Activated CD4-positive, alpha-beta T cell treated with anti-CD3 and anti-CD28 coated beads for 36 hours (primary cell): ENCODE results near the gene KRTAP10-6. TPM values are rescaled to one million over a fixed set of nuclear protein-coding genes. Genes with fewer than 3 reads are reported as not detected.
"Not testable (repeated sequence)": the region's sequence is repeated elsewhere in the genome, so short reads cannot be mapped to it uniquely, and the experiment has no call there.

ENCODE experiments used
- ATAC-seq: fragments of 200-7000 bp; cut with Tn5 transposase; one replicate; pipeline ENCODE4 v1.10.0; 2021; ENCODE audit warnings: mild to moderate bottlenecking, moderate library complexity
- CTCF ChIA-PET: fragments of 350-600 bp; sonication (Branson Sonifier 250); formaldehyde crosslinking; loops from one replicate; lab custom pipeline; 2021; ENCODE audit warnings: antibody characterized with exemption; lab: Charles Lee
- POLR2A ChIA-PET: fragments of 350-600 bp; sonication (Branson Sonifier 250); formaldehyde crosslinking; loops from one replicate; lab custom pipeline; 2021; ENCODE audit warnings: antibody characterized with exemption, inconsistent platforms; lab: Charles Lee
- DNase-seq: peaks from one replicate; pipeline ENCODE4 v3.0.0-alpha.2; 2020
- H3K27ac Mint-ChIP-seq: one replicate; pipeline ENCODE4 v1.8.0; 2021; ENCODE audit warnings: mixed read lengths
- H3K27me3 Mint-ChIP-seq: one replicate; pipeline ENCODE4 v1.8.0; 2021; ENCODE audit warnings: mixed read lengths
- H3K36me3 Mint-ChIP-seq: one replicate; pipeline ENCODE4 v1.8.0; 2021; ENCODE audit warnings: low read depth, mixed read lengths
- H3K4me1 Mint-ChIP-seq: one replicate; pipeline ENCODE4 v1.8.0; 2021; ENCODE audit warnings: mixed read lengths
- H3K4me3 Mint-ChIP-seq: one replicate; pipeline ENCODE4 v1.8.0; 2021; ENCODE audit warnings: mild to moderate bottlenecking, moderate library complexity, mixed read lengths
- H3K9me3 Mint-ChIP-seq: one replicate; pipeline ENCODE4 v1.8.0; 2021; ENCODE audit warnings: low read depth, mixed read lengths
- intact Hi-C, 2 experiments: fragments of 100-400 bp; cut with DNase I in 1 of 2; cut with micrococcal nuclease in 1 of 2; formaldehyde crosslinking; loops; one replicate each; pipeline versions ENCODE4 v1.14.2 to v1.15.1; 2022 to 2024; cut with DNase I, micrococcal nuclease
- total RNA-seq, 2 experiments: library from RNA; stranded (reverse); gene quantifications; one replicate each; pipeline ENCODE4 v1.2.3, GENCODE V29; 2021

Gene KRTAP10-6
- total RNA-seq, 2 experiments from 2014 or later = not detected

DNA sequence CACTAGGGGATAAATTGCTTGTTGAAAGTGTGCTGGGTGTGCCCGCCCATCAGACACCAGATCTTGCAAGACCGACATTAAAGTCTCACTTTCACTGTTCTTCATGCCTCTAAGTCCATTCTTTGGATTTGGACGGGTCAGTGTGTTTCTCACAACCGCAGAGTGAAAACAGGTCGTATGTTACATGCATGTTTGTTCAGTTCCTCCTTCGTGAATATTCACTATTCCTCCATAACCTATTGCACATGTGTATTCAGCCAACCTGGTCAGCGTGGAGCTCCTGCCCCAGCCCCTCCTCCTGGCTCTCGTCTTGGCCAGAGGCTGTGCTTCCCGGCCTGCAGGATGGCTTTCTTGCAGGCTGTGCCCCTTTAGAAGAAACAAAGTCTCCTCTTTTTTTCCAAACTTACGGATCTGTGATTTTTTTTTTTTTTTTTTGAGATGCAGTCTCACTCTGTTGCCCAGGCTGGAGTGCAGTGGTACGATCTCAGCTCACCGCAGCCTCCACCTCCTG is 2.2 kb upstream of the KRTAP10-6 start:
- Mint-ChIP-seq H3K27me3 (no peaks in the 10 kb centered on the region), H3K4me1 (no peaks in the 10 kb centered on the region), H3K36me3 (no peaks in the 10 kb centered on the region), H3K27ac (no peak overlapping the region), H3K9me3 (peaks cover 4% of the 10 kb centered on the region), H3K4me3 (no peak overlapping the region)
- no peak for ATAC-seq
- ChIA-PET POLR2A (no interaction called here), CTCF (interaction anchor here (0.9 kb wide), 1 partner anchor 15 kb away, joined by 3 read pairs; no protein-coding TSS in a partner anchor)
- no peak for DNase-seq
- intact Hi-C loops = no loop called here

DNA sequence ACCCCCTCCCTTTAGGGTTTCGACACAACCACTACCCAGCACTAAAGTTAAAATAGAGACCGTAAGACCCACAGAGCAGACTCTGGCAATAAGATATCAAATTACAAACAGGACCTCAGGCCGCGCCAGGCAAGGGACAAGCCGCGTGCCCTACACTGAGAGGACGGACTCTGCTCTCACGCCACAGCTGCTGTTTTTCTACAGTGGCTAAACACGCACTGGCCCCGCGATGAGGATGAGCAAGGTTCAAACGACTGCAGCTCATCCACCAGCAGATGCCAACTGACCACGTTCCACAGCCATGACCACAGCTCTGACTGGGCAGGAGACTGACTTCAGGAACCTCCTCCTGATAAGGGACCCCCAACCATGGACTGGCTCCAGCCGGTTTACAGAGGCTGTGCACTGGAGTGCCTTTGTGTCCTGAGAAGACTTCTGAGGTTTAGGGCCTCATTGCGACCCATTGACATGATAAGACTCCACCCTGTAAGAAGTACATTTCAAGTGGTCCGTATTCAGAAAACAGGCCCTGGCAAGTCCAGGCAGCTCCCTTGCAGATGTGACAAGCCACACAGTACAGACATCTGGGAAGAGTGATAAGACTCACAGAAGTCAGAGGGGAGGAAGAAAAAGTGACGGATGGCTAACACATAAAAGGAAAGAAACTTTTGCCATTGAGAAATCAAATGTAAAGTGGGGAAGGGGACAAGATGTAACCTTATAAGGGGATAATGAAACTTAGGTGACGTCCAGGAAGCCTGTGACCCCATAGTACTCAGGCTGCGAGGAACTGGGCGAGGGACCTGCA is 1.5 kb upstream of the KRTAP10-6 start:
- H3K4me3 Mint-ChIP-seq = no peak overlapping the region
- no peak overlapping the region for H3K27ac Mint-ChIP-seq
- H3K4me1 Mint-ChIP-seq = no peaks in the 10 kb centered on the region
- H3K36me3 Mint-ChIP-seq = no peaks in the 10 kb centered on the region
- H3K27me3 Mint-ChIP-seq = peaks cover 2% of the 10 kb centered on the region
- POLR2A ChIA-PET = no interaction called here
- peaks cover 4% of the 10 kb centered on the region for H3K9me3 Mint-ChIP-seq
- ATAC-seq (no peak), DNase-seq (no peak)
- intact Hi-C loops = no loop called here
- CTCF ChIA-PET = no interaction called here

DNA sequence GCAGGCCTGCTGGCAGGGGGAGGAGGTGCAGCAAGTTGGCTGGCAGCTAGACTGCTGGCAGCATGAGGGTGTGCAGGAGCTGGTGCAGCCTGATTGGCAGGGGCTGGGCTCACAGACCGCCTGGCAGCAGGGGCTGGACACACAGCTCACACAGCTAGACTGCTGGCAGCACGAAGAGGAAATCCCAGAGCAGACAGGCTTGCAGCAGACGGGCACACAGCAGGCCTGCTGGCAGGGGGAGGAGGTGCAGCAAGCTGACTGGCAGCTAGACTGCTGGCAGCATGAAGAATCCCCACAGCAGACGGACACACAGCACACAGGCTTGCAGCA is 539 bp downstream of the KRTAP10-6 start:
- intact Hi-C loops, H3K9me3 Mint-ChIP-seq, H3K27me3 Mint-ChIP-seq, POLR2A ChIA-PET, DNase-seq, ATAC-seq, H3K36me3 Mint-ChIP-seq, H3K4me1 Mint-ChIP-seq, H3K4me3 Mint-ChIP-seq, H3K27ac Mint-ChIP-seq, CTCF ChIA-PET: not testable (repeated sequence)

DNA sequence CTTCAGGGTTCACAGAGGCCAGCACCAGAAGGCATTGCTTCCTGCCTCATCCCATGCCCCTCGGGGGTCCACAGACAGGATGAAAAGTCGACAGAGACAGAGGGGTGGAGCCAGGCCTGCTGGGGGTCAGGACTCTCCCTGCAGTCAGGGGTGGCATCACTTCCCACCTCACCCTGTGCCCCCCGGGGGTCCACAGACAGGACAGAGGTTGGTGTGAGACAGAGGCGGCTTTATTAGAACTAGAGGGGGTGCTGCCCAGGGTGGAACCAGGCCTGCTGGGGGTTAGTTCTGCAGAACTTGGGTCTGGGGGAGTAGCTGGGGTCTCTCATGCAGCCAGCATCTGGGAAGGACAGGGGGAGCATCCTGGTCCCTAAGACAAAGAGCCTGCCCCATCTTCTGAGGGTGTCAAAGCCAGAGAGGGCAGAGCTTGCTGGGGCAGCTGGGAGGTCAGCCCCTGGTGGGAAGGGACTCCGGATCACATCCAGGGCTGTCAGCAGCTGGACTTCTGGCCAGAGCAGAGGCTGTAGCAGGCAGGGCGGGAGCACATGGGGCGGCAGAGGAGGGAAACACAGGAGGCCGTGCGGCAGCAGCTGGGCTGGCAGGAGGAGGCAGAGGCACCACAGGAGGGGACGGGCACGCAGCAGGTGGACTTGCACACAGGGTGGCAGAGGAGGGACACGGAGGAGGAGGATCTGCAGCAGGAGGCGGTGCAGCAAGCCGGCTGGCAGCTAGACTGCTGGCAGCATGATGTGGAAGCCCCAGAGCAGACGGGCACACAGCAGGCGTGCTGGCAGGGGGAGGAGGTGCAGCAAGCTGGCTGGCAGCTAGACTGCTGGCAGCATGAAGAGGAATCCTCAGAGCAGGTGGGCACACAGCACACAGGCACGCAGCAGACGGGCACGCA is 1.2 kb downstream of the KRTAP10-6 start:
- intact Hi-C loops, H3K4me1 Mint-ChIP-seq, H3K4me3 Mint-ChIP-seq, H3K9me3 Mint-ChIP-seq, DNase-seq, H3K36me3 Mint-ChIP-seq, H3K27ac Mint-ChIP-seq, H3K27me3 Mint-ChIP-seq, CTCF ChIA-PET, ATAC-seq, POLR2A ChIA-PET: not testable (repeated sequence)

DNA sequence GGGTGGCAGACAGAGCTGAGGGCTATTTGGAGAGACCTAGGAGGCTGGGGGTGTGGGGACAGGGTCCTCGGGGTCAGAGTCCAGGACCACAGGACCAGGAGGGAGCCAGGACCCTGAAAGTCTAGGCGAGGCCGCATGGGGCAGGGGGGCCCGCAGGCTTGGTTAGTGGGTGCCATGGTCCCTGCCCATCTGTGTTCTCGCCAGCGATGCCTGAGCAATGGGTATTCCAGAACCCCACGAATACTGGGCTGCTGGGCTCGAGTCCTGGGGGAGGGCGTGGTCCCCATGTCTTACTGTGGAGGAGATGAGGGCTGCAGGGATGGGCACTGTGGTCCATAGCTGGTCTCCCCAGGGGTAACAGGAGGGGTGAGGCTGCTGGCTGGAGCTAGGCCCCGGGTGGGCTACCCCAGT is 2.0 kb downstream of the KRTAP10-6 start:
- Mint-ChIP-seq H3K4me3 (no peak overlapping the region), H3K9me3 (no peaks in the 10 kb centered on the region), H3K36me3 (no peaks in the 10 kb centered on the region), H3K27ac (no peak overlapping the region), H3K27me3 (peaks cover 12% of the 10 kb centered on the region), H3K4me1 (no peaks in the 10 kb centered on the region)
- CTCF ChIA-PET = no interaction called here
- POLR2A ChIA-PET = no interaction called here
- DNase-seq (no peak), ATAC-seq (no peak)
- intact Hi-C loops = no loop called here

DNA sequence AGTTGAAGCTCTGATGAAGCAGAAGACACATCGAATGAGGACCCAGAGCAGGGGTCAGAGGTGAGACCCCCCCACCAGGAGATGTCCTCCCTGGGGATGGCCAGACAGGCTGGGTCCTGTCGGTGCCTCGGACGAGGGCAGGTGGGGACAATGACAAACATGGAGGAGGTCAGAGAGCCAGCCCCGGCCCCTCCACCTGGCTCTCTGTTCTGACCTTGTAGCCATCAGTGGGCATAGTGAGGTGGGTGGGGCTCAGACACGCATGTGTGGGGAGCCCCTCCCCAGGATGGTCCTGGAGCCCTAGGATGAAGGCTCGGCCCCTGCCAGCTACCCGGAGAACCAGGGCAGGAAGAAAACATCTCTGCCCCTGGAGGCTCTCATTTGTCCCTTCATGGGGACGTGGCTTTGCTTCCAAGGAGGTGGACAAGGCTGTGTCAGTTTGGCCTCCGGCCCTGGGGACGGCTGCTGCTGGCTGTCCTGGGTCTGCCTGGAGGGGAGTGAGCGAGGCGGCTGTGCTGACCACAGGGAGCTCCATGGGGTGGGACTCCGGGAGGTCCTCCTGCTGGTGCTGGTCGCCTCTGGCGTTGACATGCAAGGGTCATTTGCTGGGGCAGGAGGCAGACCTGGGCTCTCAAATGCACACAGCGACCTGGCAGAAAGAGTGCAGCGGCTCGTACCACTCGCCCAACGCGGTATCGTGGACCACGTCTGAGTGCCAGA is 2.6 kb downstream of the KRTAP10-6 start:
- POLR2A ChIA-PET = no interaction called here

DNA sequence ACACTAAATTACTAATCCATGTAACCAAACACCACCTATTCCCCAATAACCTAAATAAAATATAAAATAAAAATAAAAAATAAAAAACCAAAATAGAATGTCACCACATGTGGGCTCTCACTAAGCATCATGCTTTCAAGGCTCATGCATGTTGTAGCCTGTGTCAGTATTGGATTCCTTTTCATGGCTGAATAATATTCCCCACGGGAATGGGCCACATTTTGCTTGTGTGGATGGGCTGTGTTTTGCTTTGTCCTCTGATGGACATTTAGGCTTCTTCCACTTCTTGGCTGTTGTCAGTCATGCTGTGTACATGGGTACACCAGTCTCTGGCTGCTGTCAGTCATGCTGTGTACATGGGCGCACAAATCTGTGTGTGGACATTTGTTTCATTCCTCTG is 3.2 kb downstream of the KRTAP10-6 start:
- ChIA-PET POLR2A (no interaction called here), CTCF (no interaction called here)
- H3K27ac Mint-ChIP-seq = no peak overlapping the region

More for the DNA sequence above, 2.6 kb downstream of the KRTAP10-6 start:
- no peaks in the 10 kb centered on the region for H3K36me3 Mint-ChIP-seq
- ATAC-seq (no peak), DNase-seq (no peak)
- peaks cover 14% of the 10 kb centered on the region for H3K27me3 Mint-ChIP-seq
- intact Hi-C loops = no loop called here
- CTCF ChIA-PET = no interaction called here
- no peak overlapping the region for H3K27ac Mint-ChIP-seq
- H3K4me3 Mint-ChIP-seq = no peak overlapping the region
- no peaks in the 10 kb centered on the region for H3K9me3 Mint-ChIP-seq
- no peaks in the 10 kb centered on the region for H3K4me1 Mint-ChIP-seq

DNA sequence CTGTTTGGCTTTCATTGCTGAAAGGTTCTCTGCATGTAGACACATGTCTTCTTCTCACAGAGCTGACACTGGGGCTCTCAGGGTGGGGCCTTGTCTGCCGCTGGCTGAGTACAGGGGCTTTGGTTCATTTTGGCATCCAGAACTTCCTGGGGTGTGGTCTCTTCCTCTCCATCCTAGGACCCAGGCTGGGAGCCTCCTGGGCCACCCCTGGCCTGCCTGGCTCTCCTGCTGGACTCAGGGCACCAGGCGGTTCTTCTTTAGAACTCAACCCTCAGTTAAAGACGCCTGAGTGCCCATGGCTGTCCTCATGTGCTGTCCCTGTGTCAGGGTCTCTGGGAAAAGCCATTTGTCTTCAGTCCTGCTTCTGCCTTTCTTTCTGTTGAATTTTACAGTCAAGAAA is 6.4 kb downstream of the KRTAP10-6 start:
- POLR2A ChIA-PET = no interaction called here
- Mint-ChIP-seq H3K4me1 (peaks cover 10% of the 10 kb centered on the region), H3K4me3 (no peak overlapping the region), H3K36me3 (peaks cover 2% of the 10 kb centered on the region), H3K27me3 (peaks cover 17% of the 10 kb centered on the region), H3K27ac (no peak overlapping the region), H3K9me3 (peaks cover 6% of the 10 kb centered on the region)
- intact Hi-C loops = no loop called here
- CTCF ChIA-PET = interaction anchor here (0.7 kb wide), 1 partner anchor 175 kb away, joined by 3 read pairs; no protein-coding TSS in a partner anchor
- ATAC-seq (no peak), DNase-seq (no peak)

More for the DNA sequence above, 3.2 kb downstream of the KRTAP10-6 start:
- no peaks in the 10 kb centered on the region for H3K36me3 Mint-ChIP-seq
- peaks cover 14% of the 10 kb centered on the region for H3K27me3 Mint-ChIP-seq
- no peaks in the 10 kb centered on the region for H3K9me3 Mint-ChIP-seq
- H3K4me1 Mint-ChIP-seq = peaks cover 1% of the 10 kb centered on the region
- intact Hi-C loops = no loop called here
- no peak for DNase-seq
- no peak for ATAC-seq
- no peak overlapping the region for H3K4me3 Mint-ChIP-seq

DNA sequence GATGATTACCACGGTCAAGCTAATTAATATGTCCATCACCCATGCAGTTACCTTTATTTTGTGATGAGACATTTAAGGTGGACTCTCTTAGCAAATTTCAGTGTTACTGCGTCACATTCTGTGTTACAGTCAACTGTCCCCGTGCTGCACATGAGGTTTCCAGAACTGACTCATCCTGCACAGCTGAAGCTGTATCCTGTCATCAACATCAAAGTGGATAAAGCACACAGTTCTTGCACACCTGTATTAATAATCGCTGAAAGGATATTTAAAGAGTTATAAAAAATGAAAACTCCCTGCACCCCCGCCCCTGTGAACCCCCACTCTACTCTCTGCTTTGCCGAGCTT is 8.5 kb downstream of the KRTAP10-6 start:
- H3K27ac Mint-ChIP-seq = no peak overlapping the region
- DNase-seq = peak; percentile 62
- H3K9me3 Mint-ChIP-seq = peaks cover 6% of the 10 kb centered on the region
- POLR2A ChIA-PET = no interaction called here
- H3K27me3 Mint-ChIP-seq = peaks cover 15% of the 10 kb centered on the region
- CTCF ChIA-PET = interaction anchor here (0.8 kb wide), 1 partner anchor 218 kb away, joined by 3 read pairs; the partner anchor contains the start of gene UBE2G2
- ATAC-seq = peak; percentile 96
- peaks cover 2% of the 10 kb centered on the region for H3K36me3 Mint-ChIP-seq
- no peak overlapping the region for H3K4me3 Mint-ChIP-seq
- intact Hi-C loops = no loop called here
- peaks cover 10% of the 10 kb centered on the region for H3K4me1 Mint-ChIP-seq

DNA sequence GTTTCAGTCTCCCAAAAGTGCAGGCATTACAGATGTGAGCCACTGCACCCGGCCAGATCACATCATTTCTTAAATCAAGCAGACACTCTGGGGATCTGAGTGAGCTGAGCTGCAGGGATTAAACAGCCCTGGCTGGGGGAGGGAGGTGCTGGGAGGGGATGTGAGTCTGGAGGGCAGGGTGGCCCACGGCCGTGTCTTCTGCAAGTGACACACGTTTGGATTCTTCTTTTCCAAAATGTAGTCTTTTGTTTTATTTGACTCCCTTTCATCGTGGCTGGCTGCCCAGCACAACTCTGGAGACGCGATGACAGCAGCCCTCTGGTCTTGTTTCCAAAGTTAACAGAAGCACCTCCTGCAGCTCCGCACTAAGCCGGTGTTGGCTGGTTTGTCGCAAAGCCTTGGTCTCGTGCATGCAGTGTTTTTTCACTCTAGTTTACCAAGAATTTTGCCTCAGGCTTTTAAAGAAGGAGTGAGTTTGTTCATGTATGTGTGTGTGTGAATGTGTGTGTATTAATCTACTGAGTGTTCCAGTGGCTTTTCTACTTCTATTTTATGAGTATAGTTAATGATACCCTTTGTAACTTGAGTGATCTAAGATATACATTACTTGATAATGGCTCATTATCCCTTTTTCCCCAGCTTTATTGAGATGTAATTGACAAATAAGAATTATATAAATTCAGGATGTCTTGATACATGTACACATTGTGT is 9.1 kb downstream of the KRTAP10-6 start:
- Mint-ChIP-seq H3K4me1 (peaks cover 10% of the 10 kb centered on the region), H3K4me3 (no peak overlapping the region), H3K27me3 (peaks cover 15% of the 10 kb centered on the region), H3K36me3 (peaks cover 2% of the 10 kb centered on the region), H3K9me3 (peaks cover 6% of the 10 kb centered on the region), H3K27ac (no peak overlapping the region)
- DNase-seq = no peak
- POLR2A ChIA-PET = no interaction called here
- CTCF ChIA-PET = interaction anchor here (0.6 to 0.8 kb wide), 2 partner anchors 52 to 219 kb away, joined by 3 read pairs; partner anchors contain the start of gene UBE2G2
- intact Hi-C loops = no loop called here
- no peak for ATAC-seq
